NCI-H510A treated with DMSO at 0.1 percent for 48 hours (cell line): ENCODE results near the gene SIPA1L3.

Source experiments
- DNase-seq: peaks from one replicate; lab custom pipeline; 2025; lab: John Stamatoyannopoulos, UW

Gene SIPA1L3

GRCh38 chr19:37999309-38000213 is 92.6 kb downstream of the SIPA1L3 start:
- DNase-seq, result no peak

DNA sequence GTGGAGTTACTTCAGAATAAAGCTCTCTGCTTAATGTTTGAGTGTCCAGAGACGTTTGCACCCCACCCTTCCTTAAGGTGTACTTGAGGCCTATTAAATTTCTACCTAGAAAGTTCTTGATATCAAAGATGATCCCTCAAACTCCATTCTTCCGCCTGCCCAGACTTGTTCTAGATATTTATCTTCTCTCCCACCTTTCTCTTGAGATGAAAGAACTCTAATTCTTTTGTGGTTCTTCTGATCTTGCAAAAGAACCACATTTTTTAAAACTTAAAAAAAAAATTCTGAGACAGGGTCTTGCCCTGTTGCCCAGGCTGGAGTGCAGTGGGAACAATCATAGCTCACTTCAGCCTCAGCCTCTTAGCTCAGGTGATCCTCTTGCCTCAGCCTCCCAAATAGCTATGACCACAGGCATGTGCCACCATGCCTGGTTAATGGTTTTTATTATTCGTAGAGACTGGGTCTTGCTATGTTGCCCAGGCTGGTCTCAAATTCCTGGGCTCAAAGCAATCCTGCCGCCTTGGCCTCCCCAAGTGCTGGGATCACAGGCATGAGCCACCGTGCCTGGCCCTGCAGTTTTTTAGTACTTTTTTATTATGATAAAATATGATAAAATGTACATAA is 94.3 kb downstream of the SIPA1L3 start:
- no peak for DNase-seq

DNA sequence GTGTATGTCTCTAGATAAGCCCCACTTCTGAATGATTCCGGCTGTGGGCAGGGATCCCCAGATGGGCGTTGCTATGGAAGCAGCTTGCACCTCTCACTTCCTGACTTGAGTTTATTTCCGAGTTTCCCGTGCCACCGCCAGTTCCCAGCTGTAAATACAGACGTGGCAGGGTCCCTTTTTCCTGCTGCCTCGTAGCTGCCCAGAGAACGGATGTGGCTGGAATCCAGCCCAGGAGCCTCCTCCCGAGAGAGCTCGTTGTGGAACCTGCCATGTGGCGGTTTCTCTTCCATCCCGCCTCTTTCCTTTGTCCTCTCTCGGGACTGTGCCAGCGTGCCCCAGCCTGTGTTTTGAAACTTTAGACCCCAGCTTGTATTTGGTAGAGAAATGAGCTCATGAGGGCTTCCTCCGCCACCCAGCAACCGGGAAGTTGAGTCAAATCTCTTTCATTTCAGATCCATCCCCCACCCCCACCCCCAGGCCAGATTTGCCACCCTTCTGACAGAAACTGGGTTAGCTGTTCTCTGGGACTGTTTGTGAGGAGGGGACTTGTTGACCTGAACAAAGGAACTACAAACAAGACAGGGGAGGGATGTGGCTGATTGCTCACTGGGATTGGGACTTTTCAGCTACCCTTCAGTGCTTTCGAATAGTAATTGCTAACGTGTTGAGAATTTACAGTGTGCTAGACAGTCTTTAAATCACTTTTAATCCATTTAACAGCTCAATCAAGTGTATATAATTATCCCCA is 96.6 kb downstream of the SIPA1L3 start:
- DNase-seq, result peak; percentile 78

DNA sequence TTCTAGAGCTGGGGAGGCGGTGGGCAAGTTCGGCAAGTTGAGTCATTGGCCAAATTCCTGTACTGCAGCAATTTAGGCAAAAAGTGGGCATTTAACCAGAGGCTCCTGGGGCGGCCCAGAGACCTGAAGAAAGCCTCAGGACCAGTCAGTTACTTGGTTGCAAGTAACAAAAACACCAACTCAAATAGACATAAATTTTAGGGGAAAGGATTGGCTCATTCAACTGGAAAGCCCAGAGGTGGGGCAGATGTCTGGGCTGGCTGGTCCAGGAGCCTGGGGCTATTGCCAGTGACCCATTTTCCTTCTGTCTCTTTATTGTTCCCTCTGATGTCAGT is 97.1 kb downstream of the SIPA1L3 start:
- no peak for DNase-seq

DNA sequence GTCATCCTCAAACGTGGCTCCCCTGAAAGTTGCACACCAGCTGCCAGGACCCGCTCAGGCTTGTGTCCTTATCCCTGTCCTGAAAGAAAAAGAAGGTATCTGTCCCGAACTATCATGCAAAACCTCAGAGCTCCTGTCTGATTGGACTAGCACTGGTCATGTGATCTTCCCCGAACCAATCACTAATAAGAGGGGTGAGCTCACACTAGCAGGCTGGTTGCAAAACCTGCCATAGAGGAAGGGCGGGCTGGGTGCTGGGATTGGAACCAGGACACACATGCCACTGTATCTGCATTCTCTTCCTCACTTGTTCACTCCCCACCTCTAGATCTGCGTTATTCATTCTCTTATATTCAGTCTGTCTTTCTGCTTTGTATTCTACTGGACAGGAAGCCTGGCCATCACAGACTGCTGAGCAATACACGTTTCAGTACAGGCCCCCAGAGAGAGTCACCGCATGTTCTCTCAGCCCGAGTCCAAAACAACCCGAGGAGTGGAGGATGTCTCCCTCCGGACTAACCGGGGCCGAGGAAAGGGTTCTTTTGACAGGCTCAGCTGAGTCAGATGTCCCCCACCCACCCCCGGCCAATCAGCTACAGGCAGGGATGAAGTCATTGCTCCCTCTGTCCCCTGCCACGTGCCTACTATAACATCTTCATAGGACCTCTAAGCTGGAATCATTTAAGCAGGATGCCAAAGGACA is 97.7 kb downstream of the SIPA1L3 start:
- DNase-seq, result peak; percentile 88

- DNase-seq, result no peak
Observed at GRCh38 chr19:38005224-38005614, 98.2 kb downstream of the SIPA1L3 start.

DNA sequence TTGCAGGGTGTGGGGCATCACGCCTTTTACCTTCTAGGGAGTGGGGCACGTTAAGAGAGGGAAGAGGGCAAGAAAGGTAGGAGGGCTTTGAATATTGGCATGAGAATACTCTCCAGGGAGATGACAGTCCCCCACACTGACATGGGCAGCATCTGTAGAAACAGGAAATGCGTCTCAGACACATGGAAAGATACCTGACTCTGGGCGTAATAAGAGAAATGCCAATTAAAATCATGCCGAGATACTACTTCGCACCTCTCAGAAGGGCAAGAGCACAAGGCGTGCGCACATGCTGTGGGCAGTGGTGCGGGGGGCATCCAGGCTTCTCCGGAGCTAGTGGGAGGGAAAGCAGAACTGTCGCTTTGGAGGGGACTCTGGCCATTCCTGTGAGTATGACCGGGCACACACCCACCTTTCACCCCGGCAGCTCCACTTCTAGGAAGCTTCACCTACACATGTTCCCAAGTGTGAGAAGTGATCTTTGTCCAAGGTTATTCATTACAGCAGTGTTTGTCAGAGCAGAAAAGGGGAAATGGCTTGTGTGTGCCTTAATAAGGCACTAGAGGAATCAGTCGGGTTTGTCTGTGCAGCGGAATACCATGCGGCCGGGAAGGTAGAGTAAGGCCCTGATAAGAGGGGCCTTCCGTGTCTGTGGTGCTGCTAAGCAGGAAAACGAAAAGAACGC is 99.5 kb downstream of the SIPA1L3 start:
- DNase-seq, result no peak

- DNase-seq, result no peak
Observed at GRCh38 chr19:38009650-38010242, 102.7 kb downstream of the SIPA1L3 start.

DNA sequence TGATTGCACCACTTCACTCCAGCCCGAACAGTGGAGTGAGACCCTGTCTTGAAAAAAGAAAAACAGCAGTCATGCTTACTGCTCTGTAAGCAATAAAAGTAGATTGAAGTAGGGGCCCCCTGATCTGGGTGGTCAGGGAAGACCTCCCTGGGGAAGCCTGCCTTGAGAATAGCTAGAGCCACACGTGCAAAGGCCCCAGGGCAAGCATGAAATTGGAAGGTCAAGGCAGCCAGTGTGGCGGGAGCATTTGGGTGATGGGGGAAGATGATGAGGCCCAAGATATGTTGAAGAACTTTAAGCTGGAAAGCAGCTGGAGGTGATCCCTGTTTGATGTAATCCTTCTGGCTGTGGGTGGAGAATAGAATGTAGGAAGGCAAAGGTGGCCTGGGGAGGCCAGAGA is 104.4 kb downstream of the SIPA1L3 start:
- no peak for DNase-seq

GRCh38 chr19:38012290-38012689 is 105.3 kb downstream of the SIPA1L3 start:
- DNase-seq, result no peak

- peak; percentile 19 for DNase-seq
Observed at GRCh38 chr19:38012944-38013343, 105.9 kb downstream of the SIPA1L3 start.

- DNase-seq, result no peak
Observed at GRCh38 chr19:38013913-38014580, 107.0 kb downstream of the SIPA1L3 start.

GRCh38 chr19:38015216-38015615 is 108.2 kb downstream of the SIPA1L3 start:
- DNase-seq, result no peak

- no peak for DNase-seq
Observed at GRCh38 chr19:38015761-38016160, 108.8 kb downstream of the SIPA1L3 start.

- DNase-seq, result no peak
Observed at GRCh38 chr19:38017401-38018151, 110.6 kb downstream of the SIPA1L3 start.

GRCh38 chr19:38018694-38019395 is 111.8 kb downstream of the SIPA1L3 start:
- DNase-seq, result no peak

DNA sequence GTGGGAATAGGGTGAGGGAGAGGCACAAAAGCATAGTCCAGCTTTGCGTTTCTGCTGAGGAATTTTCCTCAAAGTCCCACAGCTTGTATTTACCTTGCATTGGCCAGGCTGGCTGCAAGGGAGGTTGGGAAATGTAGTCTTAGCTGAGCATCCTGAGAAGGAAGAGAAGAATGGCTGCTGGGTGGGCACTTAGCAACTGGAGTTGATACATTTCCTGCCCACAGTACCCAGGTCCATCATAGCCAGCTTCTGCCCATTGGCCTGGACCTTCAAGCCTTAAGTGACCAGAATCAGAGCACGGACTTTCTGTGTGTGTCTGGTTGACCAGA is 112.4 kb downstream of the SIPA1L3 start:
- DNase-seq, result no peak

GRCh38 chr19:38020311-38020710 is 113.3 kb downstream of the SIPA1L3 start:
- no peak for DNase-seq

DNA sequence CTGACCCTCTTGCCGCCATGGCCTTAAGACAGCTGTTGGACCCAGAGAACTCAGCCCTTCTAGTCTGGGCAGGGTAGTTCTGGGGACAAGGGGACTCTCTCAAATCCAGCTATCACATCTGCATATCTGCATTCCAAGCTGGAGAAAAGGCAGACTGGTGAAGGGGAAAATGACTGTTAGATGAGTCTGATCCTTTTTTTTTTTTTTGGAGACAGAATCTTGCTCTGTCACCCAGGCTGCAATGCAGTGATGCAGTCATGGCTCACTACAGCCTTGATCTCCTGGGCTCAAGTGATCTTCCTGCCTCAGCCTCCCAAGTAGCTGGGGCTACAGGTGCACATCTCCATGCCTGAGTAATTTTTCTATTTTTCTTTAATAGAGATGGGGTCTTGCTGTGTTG is 114.3 kb downstream of the SIPA1L3 start:
- no peak for DNase-seq
